HG03469 (cell line): ENCODE measurements around the gene SECTM1.

ENCODE experiments used
- ATAC-seq: cut with Tn5 transposase; IDR thresholded peaks from one replicate; pipeline ENCODE4 v1.9.1; 2021; ENCODE audit warnings: mild to moderate bottlenecking, moderate library complexity, moderate number of reproducible peaks; ENCODE audit not compliant: unreplicated experiment

SECTM1 gene

DNA sequence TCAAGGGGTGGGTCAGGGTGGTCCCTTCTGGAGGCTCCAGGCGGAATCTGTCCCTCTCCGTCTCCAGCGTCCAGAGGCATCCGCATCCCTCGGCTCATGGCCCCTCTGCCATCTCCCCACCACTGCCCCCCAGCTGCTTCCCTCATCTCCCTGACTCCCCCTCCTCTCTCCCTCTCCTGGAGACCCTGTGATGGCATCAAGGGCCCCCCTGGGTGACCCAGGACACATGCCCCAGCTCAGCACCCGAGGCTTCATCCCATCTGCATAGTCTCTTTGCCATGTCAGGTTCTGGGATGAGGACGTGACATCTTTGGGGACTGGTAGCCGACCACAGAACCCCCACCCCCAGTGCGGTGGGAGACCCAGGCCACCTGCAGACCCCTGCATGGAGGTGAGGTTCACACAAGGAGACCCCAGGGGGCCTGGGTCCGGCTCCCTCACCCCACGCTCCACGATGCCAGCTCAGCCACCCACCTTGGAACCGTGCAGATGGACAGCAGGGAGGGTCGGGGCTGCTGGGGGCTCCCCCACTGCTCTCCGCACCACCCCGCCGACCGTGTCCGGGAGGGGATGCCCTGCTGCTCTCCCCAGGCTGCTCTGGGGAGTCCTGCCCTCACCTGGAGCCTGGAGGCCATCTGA is 3.8 kb downstream of the SECTM1 start:
- ATAC-seq = no peak

DNA sequence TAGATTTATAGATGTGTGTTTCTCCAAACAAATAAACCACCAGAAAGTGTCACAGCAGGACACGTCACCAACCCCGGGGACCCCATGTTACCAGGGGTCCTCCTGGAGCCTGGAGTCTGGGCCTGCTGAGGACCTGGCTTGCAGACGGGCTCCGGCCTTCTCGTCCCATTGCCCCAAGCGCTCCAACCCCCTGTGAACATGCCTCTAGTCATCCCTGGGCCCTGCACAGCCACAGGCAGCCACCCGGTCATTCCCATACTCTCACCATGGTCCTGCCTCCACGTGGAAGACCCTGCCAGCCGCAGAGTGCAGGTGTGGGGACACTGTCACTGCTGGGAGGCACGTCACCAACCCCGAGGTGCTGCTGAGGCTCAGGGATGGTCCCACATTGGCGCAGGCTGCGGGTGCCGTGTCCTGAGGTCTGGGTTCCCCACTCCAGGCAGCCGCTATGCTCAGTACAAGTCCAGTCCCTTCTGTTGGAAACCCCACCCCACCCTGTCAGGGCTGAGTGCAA is 4.5 kb downstream of the SECTM1 start:
- ATAC-seq = no peak

DNA sequence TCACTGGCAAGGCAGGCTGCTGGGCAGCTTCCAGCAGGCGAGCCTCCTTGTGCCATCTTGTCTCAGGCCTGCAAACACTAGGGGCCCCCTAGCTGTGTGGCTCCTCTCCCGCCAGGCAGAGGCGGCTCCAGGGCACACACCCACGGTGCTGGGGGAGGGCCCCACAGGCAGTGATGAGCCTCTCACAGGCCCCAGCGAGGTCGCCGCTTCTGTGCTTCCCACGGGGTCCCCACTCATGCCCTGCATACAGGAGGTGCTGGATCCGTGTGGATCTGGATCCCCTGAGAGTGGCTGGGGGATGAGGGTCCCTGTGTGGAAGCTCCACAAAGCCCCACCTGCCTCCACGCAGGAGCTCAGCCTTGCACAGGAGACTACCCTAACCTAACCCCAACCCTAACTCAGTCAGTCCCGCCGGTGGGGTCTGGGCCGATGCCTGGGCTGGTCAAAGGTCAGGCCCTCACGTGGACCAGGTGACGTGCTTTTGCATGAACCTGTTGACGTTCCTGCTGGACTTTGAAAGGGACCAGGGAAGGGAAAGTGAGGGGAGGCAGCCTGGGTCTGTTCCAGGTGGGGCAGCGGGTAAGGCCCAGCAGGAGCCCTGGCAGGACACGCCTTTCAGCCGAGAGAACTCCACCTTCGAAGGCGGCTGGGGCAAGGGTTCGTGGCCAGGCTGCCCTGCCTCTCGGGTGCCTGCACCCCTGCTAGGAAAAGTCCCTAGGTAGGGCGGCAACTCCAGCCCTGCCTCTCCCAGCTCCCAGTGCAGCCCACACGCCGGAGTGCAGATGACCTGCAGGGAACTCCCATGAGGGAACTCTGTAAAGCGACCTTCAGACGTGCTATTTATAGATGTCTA is 5.2 kb downstream of the SECTM1 start:
- ATAC-seq = no peak

DNA sequence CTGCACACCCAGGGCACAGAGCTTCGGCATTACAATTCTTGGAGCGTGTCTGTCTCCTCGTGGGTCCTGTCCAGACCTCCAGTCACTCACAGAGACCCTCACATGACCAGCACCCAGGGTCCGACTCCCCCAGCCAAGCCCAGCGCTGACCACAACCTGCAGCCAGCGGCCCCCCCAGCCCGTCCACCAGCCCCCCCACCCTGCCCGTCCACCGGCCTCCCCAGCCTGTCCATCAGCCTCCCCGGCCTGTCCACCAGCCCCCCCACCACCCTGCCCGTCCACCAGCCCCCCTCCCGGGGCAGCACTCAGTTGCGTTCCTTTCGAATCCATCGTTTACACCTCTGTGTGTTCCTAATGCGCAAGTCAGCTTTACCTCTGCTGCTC is 5.8 kb downstream of the SECTM1 start:
- no peak for ATAC-seq

DNA sequence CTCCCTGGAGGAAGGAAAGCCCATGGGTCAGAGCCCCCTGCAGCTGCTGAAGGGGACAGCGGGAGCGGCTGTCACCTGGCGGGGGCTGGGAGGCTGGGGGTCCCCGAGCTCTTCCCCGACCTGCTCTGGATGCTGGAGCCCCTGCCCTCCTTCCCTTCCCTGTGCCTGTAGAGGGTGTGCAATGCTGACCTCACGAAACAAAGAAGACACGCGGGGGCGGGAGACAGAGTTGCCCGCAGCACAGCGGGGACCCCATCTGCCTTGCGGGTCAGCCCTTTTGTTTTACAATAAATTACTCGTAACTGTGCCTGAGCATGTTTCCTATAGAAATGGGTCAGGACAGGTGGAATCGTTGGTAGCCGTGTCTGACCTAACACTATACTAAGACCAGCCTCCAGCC is 6.3 kb downstream of the SECTM1 start:
- ATAC-seq = no peak

DNA sequence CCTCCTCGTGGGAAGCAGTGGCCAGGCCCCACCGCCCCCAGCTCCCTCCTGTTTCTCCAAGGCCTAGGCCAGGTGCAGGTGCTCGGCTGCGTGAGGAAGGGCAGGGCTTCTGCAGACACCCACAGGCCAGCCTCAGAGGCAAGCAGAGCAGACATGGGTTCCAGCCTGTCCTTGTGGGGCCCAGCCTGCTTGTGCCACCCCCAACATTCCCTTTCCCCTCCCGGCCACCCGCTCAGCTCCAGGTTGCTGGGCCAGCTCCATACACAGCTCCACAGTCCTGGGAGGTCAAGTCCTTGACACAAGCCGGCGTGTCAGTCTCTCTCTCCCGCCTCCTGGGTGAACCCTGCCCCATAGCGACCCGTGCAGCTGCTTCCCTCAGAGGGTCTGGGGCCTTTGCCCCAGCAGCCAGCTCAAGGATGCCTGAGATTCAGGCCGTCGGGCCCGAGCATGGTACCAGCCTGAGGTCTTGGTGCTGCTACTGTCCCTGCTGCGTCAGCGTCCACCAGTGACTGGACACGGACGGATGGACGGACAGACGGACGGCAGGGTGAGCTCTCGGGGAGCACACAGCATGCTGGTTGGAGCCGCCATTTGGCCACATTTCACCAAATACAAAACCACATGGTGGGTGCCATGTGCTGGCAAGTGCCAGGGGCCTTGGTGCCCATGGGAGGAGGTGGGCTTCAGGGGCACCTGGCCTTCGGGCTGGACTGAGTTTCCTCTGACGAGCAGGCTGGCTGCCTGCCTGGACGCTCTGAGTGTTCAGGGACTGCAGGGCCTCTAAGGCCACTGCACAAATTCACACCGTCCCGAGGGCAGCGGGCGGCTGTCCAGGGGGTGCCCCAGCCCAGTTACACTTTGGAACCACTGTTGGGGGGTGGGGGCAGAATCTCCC is 8.0 kb downstream of the SECTM1 start:
- no peak for ATAC-seq

DNA sequence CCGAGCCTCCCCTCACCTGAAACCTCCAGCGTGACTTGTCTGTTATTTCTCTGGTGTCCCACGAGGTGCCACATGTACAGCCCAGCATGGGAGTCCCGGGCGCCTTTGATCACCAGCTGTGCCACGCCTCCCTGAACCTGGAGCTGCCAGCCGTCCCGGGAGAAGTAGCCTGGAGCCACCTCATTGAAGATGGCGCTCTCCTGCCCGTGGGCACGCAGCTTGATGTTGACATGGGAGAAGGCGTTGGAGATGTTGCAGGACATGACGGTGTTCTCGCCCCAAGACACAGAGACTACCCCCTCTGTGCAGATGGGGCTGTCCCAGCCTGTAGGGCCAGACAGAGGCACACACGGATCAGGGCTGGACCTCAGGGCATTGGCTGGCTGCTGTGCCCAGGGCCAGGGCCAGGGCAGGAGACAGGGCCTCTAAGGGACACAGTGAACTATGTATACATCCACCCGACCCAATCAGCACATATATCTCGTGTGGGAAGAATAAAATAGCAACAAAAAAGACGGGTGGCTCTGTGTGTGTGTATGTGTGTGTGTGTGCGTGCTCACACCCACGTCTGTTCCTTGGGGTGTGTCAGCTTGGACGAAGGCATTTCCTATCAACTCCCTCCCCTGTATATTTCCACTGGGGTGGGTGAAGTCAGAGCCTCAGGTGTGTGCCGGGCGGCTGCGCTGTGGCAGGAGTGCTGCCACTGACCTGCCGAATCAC is 8.8 kb downstream of the SECTM1 start:
- no peak for ATAC-seq

DNA sequence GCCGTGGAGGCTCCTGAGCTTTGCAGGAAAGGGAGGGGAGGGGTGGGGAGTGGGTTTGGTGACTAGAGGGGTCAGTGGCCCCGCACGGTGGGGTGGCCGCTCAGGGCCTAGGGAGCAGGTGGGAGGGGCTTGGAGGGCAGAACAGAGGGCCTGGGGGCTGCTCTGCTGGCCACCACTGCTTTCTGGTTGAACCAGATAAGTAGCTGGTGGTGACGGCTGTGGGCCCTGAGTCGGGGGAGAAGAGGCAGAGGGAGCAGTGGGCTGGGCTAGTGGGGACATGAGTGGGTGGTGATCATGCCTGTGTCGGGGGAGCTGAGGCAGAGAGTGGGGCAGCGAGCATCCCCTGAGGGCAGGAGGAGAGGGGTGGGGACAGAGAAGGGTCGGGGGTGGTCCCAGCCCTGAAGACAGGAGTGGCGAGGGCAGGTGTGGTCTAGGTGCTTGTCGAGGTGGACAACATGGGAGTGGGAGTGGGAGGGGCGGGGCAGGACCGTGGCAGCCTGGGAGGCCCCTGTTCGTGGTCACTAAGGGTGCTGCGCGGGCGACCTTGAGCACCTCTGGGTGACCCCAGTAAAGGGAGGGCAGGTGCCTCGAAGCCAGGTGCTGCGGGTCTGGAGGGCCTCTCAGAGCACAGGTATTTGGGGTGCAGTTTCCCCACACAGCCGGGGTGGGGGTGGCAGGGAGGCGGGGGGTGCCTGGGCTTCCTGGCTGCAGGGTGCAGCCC is 9.9 kb downstream of the SECTM1 start:
- no peak for ATAC-seq

DNA sequence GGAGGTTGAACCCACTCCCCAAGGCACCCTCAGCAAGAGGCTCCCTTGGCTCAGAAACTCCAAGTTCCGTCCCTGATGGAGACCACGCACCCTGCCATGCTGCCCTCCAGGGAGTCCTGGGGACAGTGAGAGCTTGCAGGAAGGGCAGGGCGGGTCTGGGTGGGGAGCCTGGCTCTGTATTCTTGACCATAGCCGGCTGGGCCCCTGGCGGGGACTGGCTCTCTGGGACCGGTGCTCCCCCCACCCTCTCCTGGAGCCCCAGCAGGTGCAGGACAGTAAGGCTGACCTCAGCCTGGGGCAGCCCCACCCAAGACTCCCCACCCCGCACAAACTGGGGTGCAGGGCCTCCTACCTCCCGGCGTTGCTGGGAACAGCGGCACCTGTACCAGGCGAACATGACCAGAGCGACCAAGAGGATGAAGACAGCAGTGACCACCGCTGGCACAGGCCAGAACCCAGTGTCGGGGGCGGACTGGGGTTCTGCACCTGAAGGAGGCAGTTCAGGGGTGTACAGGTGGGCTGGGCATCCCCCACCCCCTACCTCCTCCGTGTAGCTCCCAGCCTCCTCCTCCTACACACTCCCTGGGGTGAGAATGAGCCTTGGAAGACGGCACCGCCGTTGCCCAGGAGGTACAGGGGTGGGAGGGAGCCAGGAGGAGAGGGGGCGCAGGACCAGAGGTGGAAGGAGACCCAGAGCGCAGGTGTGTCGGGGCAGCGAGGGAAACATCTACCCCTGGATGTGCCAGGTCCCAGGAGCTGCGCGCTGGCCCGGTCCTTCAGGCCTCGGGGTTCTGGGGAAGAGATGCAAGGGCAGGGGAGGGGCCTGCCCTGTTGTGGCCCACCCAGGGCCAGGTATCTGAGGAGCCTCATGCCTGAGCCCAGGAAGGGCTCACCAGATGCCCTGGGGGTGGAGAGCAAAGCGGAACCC is 10.8 kb downstream of the SECTM1 start:
- ATAC-seq = no peak

DNA sequence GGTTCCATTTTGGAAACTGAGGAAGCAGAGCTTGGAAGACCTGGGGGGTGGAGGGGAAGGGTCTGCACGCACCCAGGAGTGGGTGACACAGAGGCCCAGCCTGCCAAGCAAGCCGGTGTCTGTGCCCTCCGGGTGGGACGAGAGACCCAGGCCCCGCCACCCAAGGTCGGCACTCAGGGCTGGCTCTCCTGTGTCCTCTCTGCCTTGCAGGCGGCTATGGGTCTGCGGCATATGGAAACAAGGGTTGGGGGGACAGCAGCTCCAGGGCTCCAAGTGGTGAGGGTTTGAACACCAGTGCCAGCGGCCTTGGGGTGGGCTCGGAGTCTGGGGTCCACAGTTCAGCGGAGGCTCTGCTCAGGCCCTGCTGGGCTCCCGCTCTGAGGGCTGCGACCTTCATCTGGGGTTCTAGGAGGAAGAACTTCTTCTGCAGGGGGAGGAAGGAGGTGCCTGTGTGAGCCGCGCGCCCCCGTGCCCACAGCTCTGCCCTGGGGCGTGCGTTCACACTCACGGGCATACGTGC is 11.6 kb downstream of the SECTM1 start:
- ATAC-seq = no peak

DNA sequence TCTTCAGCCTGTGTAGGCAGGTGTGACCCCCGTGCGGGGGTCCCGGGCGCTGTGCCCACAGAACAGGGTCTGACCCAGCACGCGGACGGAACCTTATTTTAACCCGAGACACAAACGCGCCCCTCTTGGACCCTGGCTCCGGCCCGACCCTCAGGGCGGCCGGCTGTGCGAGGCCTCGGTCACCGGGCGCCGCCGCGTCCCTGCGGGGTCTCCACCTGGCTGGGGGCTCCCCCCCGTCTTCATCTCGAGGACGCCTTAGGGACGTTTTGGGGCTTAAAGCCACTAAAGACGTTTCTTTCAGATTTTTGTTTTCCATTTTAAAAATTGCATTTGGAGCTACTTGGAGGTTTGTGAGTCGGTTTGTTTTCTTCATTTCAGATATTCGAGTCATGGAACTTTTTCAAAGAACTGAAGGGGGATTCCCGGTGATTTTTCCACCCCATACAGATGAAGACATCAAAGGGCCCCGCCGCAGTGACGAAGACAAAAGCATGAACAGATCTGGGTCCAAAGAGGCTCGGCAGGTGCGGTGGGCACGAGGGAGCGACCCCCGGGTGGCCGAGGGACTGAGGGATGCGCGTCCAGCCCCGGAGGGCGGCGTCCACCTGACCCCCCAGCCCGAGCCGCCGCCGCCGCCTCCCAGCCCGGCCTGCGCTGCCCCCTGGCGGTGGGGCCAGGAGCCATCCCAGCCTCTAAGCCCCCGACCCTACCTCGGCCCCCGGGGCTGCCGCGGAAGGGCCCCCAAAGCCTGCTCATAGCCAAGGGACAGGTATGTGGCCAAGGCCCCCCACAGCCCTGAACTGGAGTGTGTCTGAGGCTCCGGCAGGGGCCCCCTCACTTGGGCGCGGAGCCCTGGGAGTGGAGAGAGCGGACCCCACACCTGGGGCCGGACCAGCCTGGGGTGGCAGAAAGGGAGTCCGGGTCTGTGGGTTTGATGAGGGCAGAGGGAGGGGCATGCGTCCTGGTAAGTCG is 12.3 kb downstream of the SECTM1 start:
- no peak for ATAC-seq

DNA sequence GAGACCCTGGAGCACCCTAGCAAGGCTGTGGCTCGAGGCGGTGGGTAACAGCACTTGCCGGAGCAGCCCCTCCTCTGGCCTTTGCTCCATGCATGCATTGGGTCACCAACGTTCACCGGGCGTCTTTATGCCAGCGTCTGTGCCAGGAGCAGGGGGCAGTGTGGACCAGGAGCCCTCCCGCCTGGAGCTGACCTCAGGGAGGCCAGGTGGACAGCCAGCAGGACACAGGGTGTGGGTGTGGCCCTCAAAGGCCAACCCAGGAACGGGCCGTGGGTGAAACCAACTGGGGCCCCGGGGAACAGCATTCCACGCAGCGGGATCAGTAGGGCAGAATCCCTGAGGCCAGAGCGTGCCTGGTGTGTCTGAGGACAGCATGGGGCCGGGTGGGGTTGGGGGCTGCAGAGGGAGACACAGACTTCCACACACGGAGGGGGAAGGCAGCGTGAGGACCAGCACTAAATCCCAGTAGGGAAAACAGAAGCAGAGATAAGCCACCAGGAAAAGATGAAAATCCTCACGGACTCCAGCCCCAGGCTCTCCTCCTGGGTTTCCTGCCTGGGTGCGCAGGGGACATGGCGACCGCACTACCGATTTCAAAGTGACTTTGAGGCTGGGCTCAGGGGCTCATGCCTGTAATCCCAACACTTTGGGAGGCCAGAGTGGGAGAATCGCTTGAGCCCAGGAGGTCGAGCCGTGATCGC is 13.3 kb downstream of the SECTM1 start:
- ATAC-seq = no peak

DNA sequence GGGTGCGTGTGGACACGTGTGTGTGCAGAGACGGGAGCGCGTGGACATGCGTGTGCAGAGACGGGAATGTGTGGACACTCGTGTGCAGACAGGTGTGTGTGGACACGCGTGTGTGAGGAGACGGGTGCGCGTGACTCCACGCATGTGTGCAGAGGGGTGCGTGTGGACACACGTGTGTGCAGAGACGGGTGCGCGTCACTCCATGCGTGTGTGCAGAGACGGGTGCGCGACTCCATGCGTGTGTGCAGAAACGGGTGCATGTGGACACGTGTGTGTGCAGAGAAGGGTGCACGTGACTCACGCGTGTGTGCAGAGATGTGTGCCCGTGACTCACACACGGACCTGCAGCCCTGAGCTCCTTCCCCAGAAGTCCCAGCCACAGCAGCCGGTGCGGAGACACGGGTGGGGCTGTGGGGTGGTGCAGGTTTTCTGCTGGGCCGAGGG is 13.9 kb downstream of the SECTM1 start:
- no peak for ATAC-seq

DNA sequence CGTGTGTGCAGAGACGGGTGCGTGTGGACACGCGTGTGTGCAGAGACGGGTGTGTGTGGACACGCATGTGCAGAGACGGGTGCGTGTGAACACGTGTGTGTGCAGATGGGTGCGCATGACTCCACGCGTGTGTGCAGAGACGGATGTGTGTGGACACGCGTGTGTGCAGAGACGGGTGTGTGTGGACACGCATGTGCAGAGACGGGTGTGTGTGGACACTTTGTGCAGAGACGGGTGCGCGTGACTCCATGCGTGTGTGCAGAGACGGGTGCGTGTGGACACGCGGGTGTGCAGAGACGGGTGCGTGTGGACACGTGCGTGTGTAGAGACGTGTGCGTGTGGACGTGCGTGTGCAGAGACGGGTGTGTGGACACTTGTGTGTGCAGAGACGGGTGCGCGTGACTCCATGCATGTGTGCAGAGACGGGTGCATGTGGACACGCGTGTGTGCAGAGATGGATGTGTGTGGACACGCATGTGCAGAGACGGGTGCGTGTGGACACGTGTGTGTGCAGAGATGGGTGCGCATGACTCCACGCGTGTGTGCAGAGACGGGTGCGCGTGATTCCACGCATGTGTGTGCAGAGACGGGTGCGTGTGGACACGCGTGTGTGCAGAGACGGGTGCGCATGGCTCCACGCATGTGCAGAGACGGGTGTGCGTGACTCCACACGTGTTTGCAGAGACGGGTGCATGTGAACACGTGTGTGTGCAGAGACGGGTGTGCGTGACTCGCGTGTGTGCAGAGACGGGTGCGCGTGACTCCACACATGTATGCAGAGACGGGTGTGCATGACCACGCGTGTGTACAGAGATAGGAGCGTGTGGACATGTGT is 14.6 kb downstream of the SECTM1 start:
- ATAC-seq = no peak

DNA sequence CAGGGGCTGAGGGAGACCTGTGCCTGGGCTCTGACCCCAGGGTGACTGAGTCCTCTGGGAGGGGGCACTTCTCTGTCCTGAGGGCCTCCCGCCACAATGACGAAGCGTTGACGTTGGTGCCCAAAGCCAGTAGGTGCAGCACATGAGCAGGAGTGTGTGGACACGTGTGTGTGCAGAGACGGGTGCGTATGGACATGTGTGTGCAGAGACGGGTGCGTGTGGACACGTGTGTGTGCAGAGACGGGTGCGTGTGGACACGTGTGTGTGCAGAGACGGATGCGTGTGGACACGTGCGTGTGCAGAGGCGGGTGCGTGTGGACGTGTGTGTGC is 15.4 kb downstream of the SECTM1 start:
- no peak for ATAC-seq
